ENCODE results near the gene TERB2. TPM values are rescaled to one million over a fixed set of nuclear protein-coding genes. Genes with fewer than 3 reads are reported as not detected.
A peak's percentile ranks its signal among the peaks of the same experiment; 100 is the strongest.
"Not testable (repeated sequence)": the region's sequence is repeated elsewhere in the genome, so short reads cannot be mapped to it uniquely, and the experiment has no call there.

Gene TERB2
- total RNA-seq, 2 donors from 2014 or later: not detected

DNA sequence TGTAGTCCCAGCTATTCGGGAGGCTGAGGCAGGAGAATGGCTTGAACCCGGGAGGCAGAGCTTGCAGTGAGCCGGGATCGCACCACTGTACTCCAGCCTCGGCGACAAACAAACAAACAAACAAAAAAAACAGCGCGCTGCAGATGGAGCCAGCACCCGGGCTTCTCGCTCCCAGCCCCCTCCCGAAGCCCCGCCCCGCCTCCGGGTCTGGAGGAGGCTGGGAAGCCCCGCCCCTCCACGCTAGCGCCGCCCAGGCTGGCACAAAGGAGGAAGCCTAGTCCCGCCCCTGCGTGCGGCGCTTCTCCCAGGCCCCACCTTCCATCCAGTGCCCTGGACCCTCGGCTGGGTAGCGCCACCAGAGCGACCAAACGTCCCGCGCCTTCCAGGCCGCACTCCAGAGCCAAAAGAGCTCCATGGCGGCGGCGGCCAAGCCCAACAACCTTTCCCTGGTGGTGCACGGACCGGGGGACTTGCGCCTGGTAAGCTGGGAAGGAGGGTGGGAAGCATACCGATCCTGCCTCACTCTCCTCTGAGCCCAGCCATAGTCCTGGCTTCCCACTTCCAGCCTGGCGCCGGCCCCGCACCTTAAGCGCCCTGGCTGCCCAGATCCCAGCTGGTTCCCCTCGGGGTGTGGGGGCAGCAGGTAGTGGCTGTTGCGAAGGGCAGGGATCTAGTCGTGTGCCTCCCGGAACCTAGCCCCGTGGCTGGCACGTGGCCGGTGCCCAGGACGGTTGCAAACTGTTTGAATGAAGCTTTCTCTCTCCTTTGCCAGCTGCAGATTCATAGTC, 66.6 kb downstream of the TERB2 start, which contains the start of gene SORD:
Gene SORD, plus strand, starts transcription at position 325 of the 788 bp plus-strand sequence. Its CDS starts 89 bp downstream, at position 414.
- peak within 1 kb of the TSS; percentile 74 to 77 for H3K4me3 ChIP-seq
- no peaks in the 10 kb centered on the region for H3K9me3 ChIP-seq
- H3K36me3 ChIP-seq: no peaks in the 10 kb centered on the region
- no peaks in the 10 kb centered on the region for H3K27me3 ChIP-seq
- peak within 1 kb of the TSS; percentile 80 to 85 for H3K27ac ChIP-seq
- peaks cover 0 to 35% of the 10 kb centered on the region in 2 donors for H3K4me1 ChIP-seq
- TF ChIP-seq, protein P1, sequence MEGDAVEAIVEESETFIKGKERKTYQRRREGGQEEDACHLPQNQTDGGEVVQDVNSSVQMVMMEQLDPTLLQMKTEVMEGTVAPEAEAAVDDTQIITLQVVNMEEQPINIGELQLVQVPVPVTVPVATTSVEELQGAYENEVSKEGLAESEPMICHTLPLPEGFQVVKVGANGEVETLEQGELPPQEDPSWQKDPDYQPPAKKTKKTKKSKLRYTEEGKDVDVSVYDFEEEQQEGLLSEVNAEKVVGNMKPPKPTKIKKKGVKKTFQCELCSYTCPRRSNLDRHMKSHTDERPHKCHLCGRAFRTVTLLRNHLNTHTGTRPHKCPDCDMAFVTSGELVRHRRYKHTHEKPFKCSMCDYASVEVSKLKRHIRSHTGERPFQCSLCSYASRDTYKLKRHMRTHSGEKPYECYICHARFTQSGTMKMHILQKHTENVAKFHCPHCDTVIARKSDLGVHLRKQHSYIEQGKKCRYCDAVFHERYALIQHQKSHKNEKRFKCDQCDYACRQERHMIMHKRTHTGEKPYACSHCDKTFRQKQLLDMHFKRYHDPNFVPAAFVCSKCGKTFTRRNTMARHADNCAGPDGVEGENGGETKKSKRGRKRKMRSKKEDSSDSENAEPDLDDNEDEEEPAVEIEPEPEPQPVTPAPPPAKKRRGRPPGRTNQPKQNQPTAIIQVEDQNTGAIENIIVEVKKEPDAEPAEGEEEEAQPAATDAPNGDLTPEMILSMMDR (IDR thresholded peaks at IDR 0.05): peak in 1 of 2 donors; percentile 14
- DNase-seq (ENCODE audit: low spot score): peak; percentile 80

DNA sequence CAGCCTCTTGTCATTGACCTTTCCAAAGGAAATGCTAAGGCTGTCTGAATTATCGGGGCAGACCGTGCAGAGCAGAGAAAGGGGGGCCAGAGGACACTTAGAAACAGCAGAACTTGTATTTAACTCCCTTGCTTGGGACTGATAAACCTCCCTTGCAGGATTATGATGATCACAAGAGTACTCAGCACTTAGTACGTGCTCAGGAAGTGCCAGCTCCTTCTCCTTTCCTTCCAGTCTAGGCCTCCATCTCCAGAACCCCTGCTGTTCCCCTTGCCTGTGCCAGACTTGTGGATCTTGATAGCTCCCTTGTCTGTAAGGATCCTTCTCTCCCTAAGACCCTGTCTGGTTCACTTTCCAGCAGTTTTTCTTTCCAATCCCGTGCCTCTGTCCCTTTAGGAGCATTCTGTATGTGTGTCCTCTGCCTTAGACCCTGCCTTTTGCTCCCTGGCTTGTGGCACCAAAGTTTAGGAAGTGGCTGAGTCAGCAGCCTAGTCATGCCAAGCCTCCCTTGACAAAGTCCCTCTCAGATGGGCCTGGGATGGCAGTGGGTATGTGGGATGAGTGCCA, 67.3 kb downstream of the TERB2 start:
- TF ChIP-seq, protein P1 (IDR thresholded peaks at IDR 0.05): no peak
- Histone ChIP-seq H3K27ac (peak overlapping the region; percentile 80 to 85), H3K9me3 (no peaks in the 10 kb centered on the region)

DNA sequence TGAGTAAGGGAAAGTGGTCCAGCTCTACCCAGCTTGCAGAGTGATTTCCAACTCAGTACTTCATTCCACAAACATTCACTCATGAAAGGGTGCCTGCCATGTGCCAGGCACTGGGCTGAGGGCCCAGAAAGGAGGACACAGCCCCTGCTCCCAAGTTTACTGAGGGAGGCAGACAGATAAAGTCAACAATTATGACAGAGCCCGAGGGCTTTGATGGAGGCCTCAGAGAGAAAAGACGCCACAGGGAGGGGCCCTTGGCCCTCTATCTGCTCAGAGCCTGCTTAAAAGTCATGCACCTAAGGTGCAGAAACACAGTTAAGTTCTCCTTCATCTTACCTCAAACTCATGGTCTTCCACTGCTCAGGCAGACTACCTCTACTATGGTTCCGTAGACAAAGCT, 68.2 kb downstream of the TERB2 start:
- peaks cover 0 to 35% of the 10 kb centered on the region in 2 donors for H3K4me1 ChIP-seq
- H3K36me3 ChIP-seq; H3K4me3 ChIP-seq; H3K27ac ChIP-seq; H3K9me3 ChIP-seq; H3K27me3 ChIP-seq; DNase-seq (ENCODE audit: low spot score): not testable (repeated sequence)

More for the DNA sequence above, 67.3 kb downstream of the TERB2 start:
- no peaks in the 10 kb centered on the region for H3K27me3 ChIP-seq
- H3K36me3 ChIP-seq: no peaks in the 10 kb centered on the region
- no peak for DNase-seq (ENCODE audit: low spot score)
- peaks cover 0 to 35% of the 10 kb centered on the region in 2 donors for H3K4me1 ChIP-seq
- H3K4me3 ChIP-seq: peak overlapping the region; percentile 74 to 77

DNA sequence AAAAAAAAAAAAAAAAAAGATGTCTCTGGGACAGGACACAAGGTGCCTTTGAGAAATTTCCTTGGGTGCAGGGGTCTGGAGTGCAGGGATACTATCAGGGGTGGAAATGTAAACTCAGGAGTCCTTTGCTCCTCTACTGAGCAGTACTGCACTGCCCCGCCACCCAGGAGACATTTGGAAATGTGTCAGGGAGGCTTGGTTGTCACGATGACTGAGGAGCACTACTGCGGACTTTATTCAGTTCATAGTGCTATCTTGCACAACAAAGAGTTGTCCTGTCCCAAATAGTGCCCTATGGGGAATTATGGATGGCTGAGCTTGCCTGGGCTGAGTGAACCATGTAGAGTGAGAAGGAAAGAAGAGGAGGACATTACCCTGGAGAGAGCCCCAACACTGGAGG, 69.1 kb downstream of the TERB2 start:
- H3K36me3 ChIP-seq; H3K9me3 ChIP-seq; H3K27me3 ChIP-seq; H3K27ac ChIP-seq; DNase-seq (ENCODE audit: low spot score); H3K4me3 ChIP-seq: not testable (repeated sequence)
- peaks cover 0 to 35% of the 10 kb centered on the region in 2 donors for H3K4me1 ChIP-seq

DNA sequence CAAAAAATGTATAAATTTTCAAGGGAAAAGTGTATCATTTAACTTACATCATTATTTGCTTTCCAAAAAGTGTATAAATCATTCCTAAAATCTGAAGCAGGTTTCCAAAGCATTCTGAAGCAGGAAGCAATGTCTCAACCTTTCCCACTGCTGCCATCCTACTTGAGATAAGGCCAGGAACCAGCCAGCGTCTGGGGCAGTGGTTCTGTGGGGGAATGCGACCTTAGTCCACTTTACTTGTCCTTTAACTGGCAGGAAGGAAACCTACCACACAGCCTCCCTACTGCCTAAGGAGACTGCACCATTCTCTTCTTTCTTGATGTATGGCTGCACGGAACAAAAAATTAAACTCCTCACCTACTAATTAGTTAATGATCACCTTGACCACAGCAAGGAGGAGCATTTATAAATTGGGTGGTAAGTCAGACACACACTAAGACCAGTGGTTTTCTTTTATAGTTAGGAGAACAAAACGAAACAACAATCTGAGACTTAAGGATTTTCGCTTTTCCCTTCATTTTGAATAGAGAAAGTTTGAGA, 70.2 kb downstream of the TERB2 start:
- H3K36me3 ChIP-seq: no peaks in the 10 kb centered on the region
- H3K9me3 ChIP-seq: no peaks in the 10 kb centered on the region
- no peak overlapping the region for H3K27ac ChIP-seq
- TF ChIP-seq, protein P1 (IDR thresholded peaks at IDR 0.05): no peak
- H3K27me3 ChIP-seq: no peaks in the 10 kb centered on the region
- H3K4me3 ChIP-seq: no peak overlapping the region
- H3K4me1 ChIP-seq: peaks cover 0 to 35% of the 10 kb centered on the region in 2 donors
- no peak for DNase-seq (ENCODE audit: low spot score)

DNA sequence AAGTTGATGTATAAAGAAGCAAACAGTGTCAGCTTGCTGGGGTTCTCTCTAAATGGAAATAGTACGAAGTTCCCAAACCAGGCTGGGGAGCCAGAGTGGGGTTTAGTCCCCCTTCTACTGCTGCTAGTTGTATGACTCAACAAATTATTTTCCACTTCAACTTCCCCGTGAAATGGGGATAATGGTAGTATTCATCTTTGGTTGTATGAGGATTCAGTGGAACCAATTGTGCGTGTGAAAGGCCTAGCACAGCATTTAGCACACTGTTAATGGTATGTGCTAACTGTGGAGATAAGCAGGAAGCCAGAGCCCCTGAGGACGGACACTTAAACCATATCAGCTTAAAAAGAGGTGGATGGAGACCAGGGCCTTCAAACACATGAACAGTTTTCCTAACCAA, 70.7 kb downstream of the TERB2 start:
- DNase-seq (ENCODE audit: low spot score): no peak
- TF ChIP-seq, protein P1 (IDR thresholded peaks at IDR 0.05): no peak
- Histone ChIP-seq H3K27me3 (no peaks in the 10 kb centered on the region), H3K4me3 (no peak overlapping the region), H3K27ac (no peak overlapping the region), H3K4me1 (peaks cover 0 to 32% of the 10 kb centered on the region in 2 donors), H3K9me3 (no peaks in the 10 kb centered on the region), H3K36me3 (no peaks in the 10 kb centered on the region)

Other genes with a start within 250 kb of the TERB2 start
- gene PATL2, start 245.4 kb upstream of the TERB2 start, total RNA-seq: 1 to 10 TPM in 1 of 2 donors, under 1 TPM in 1; 0.75 to 4.5 TPM
- gene B2M, start 245.2 kb upstream of the TERB2 start, total RNA-seq: 1,000 to 10,000 TPM; 1,354 to 2,259 TPM
- 10 to 100 TPM; 28.9 to 55.1 TPM for gene TRIM69, start 220.2 kb upstream of the TERB2 start, total RNA-seq
- gene SORD, start 66.5 kb downstream of the TERB2 start, total RNA-seq: 1 to 10 TPM; 5.7 to 9.0 TPM
- gene DUOX2, start 157.5 kb downstream of the TERB2 start, total RNA-seq: under 1 TPM; 0.08 to 0.11 TPM
- not detected for gene DUOXA2, start 157.6 kb downstream of the TERB2 start, total RNA-seq
- 1 to 10 TPM in 1 of 2 donors, under 1 TPM in 1; 0.41 to 2.7 TPM for gene DUOXA1, start 173.2 kb downstream of the TERB2 start, total RNA-seq
- 1 to 10 TPM; 1.1 to 3.6 TPM for gene DUOX1, start 173.3 kb downstream of the TERB2 start, total RNA-seq
- gene SHF, start 231.3 kb downstream of the TERB2 start, total RNA-seq: 10 to 100 TPM in 1 of 2 donors, 1 to 10 TPM in 1; 4.7 to 12.0 TPM